ENCODE data around the gene SMYD2. TPM values are rescaled to one million over a fixed set of nuclear protein-coding genes. Genes with fewer than 3 reads are reported as not detected.

Gene SMYD2
- total RNA-seq, 1 experiment from 2014 or later = 6.4 TPM

DNA sequence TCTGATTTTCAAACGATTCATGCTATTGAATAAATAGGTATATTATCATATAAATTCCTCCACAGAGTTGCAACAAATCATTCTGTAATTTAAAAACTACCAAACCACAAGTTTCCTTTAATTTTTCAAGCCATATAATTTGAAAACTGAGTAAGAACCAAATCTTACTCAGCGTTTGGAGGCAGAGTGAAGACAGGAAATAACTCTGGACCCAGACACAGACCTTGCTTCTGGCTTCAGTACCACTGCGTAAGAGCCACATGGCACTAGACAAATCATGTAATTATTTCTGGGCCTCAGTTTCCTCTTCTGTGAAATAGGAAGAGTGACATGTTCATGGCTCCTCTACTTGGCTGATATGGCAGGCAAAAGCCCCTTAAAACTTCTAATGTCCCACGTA is 82.4 kb downstream of the SMYD2 start:
- no peak for TF ChIP-seq ELF4 (CRISPR knock-in tag; IDR thresholded peaks at IDR 0.05; ENCODE audit: low read depth)
- no peak for TF ChIP-seq ESRRA (CRISPR knock-in tag; IDR thresholded peaks at IDR 0.05; ENCODE audit: borderline replicate concordance)
- TF ChIP-seq TP53 (CRISPR knock-in tag; IDR thresholded peaks at IDR 0.05) = no peak
- TF ChIP-seq, protein P1, sequence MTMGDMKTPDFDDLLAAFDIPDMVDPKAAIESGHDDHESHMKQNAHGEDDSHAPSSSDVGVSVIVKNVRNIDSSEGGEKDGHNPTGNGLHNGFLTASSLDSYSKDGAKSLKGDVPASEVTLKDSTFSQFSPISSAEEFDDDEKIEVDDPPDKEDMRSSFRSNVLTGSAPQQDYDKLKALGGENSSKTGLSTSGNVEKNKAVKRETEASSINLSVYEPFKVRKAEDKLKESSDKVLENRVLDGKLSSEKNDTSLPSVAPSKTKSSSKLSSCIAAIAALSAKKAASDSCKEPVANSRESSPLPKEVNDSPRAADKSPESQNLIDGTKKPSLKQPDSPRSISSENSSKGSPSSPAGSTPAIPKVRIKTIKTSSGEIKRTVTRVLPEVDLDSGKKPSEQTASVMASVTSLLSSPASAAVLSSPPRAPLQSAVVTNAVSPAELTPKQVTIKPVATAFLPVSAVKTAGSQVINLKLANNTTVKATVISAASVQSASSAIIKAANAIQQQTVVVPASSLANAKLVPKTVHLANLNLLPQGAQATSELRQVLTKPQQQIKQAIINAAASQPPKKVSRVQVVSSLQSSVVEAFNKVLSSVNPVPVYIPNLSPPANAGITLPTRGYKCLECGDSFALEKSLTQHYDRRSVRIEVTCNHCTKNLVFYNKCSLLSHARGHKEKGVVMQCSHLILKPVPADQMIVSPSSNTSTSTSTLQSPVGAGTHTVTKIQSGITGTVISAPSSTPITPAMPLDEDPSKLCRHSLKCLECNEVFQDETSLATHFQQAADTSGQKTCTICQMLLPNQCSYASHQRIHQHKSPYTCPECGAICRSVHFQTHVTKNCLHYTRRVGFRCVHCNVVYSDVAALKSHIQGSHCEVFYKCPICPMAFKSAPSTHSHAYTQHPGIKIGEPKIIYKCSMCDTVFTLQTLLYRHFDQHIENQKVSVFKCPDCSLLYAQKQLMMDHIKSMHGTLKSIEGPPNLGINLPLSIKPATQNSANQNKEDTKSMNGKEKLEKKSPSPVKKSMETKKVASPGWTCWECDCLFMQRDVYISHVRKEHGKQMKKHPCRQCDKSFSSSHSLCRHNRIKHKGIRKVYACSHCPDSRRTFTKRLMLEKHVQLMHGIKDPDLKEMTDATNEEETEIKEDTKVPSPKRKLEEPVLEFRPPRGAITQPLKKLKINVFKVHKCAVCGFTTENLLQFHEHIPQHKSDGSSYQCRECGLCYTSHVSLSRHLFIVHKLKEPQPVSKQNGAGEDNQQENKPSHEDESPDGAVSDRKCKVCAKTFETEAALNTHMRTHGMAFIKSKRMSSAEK (CRISPR knock-in tag; IDR thresholded peaks at IDR 0.05; ENCODE audit: borderline replicate concordance) = no peak
- TF ChIP-seq ZNF671 (CRISPR knock-in tag; IDR thresholded peaks at IDR 0.05) = no peak
- no peak for TF ChIP-seq ZNF232 (CRISPR knock-in tag; IDR thresholded peaks at IDR 0.05)
- no peak for TF ChIP-seq SMAD4 (CRISPR knock-in tag; IDR thresholded peaks at IDR 0.05)
- TF ChIP-seq ATF1 (CRISPR knock-in tag; IDR thresholded peaks at IDR 0.05) = no peak
- no peak for TF ChIP-seq OVOL2 (CRISPR knock-in tag; IDR thresholded peaks at IDR 0.05; ENCODE audit: borderline replicate concordance)
- TF ChIP-seq, protein P2, sequence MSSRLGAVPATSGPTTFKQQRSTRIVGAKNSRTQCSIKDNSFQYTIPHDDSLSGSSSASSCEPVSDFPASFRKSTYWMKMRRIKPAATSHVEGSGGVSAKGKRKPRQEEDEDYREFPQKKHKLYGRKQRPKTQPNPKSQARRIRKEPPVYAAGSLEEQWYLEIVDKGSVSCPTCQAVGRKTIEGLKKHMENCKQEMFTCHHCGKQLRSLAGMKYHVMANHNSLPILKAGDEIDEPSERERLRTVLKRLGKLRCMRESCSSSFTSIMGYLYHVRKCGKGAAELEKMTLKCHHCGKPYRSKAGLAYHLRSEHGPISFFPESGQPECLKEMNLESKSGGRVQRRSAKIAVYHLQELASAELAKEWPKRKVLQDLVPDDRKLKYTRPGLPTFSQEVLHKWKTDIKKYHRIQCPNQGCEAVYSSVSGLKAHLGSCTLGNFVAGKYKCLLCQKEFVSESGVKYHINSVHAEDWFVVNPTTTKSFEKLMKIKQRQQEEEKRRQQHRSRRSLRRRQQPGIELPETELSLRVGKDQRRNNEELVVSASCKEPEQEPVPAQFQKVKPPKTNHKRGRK (CRISPR knock-in tag; IDR thresholded peaks at IDR 0.05; ENCODE audit: borderline replicate concordance) = no peak
- no peak for TF ChIP-seq ETV6 (CRISPR knock-in tag; IDR thresholded peaks at IDR 0.05)
- TF ChIP-seq MXD4 (CRISPR knock-in tag; IDR thresholded peaks at IDR 0.05; ENCODE audit: borderline replicate concordance) = no peak
- TF ChIP-seq, protein P3, sequence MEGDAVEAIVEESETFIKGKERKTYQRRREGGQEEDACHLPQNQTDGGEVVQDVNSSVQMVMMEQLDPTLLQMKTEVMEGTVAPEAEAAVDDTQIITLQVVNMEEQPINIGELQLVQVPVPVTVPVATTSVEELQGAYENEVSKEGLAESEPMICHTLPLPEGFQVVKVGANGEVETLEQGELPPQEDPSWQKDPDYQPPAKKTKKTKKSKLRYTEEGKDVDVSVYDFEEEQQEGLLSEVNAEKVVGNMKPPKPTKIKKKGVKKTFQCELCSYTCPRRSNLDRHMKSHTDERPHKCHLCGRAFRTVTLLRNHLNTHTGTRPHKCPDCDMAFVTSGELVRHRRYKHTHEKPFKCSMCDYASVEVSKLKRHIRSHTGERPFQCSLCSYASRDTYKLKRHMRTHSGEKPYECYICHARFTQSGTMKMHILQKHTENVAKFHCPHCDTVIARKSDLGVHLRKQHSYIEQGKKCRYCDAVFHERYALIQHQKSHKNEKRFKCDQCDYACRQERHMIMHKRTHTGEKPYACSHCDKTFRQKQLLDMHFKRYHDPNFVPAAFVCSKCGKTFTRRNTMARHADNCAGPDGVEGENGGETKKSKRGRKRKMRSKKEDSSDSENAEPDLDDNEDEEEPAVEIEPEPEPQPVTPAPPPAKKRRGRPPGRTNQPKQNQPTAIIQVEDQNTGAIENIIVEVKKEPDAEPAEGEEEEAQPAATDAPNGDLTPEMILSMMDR (IDR thresholded peaks at IDR 0.05) = no peak
- TF ChIP-seq, protein P4, sequence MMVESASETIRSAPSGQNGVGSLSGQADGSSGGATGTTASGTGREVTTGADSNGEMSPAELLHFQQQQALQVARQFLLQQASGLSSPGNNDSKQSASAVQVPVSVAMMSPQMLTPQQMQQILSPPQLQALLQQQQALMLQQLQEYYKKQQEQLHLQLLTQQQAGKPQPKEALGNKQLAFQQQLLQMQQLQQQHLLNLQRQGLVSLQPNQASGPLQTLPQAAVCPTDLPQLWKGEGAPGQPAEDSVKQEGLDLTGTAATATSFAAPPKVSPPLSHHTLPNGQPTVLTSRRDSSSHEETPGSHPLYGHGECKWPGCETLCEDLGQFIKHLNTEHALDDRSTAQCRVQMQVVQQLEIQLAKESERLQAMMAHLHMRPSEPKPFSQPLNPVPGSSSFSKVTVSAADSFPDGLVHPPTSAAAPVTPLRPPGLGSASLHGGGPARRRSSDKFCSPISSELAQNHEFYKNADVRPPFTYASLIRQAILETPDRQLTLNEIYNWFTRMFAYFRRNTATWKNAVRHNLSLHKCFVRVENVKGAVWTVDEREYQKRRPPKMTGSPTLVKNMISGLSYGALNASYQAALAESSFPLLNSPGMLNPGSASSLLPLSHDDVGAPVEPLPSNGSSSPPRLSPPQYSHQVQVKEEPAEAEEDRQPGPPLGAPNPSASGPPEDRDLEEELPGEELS (CRISPR knock-in tag; IDR thresholded peaks at IDR 0.05) = no peak
- TF ChIP-seq NFATC4 (CRISPR knock-in tag; IDR thresholded peaks at IDR 0.05) = no peak
- TF ChIP-seq ZNF423 (CRISPR knock-in tag; IDR thresholded peaks at IDR 0.05) = no peak
- TF ChIP-seq NR2C2 (CRISPR knock-in tag; IDR thresholded peaks at IDR 0.05) = no peak
- TF ChIP-seq, protein P5, sequence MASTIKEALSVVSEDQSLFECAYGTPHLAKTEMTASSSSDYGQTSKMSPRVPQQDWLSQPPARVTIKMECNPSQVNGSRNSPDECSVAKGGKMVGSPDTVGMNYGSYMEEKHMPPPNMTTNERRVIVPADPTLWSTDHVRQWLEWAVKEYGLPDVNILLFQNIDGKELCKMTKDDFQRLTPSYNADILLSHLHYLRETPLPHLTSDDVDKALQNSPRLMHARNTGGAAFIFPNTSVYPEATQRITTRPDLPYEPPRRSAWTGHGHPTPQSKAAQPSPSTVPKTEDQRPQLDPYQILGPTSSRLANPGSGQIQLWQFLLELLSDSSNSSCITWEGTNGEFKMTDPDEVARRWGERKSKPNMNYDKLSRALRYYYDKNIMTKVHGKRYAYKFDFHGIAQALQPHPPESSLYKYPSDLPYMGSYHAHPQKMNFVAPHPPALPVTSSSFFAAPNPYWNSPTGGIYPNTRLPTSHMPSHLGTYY (CRISPR knock-in tag; IDR thresholded peaks at IDR 0.05) = no peak
- TF ChIP-seq NR1H2 (CRISPR knock-in tag; IDR thresholded peaks at IDR 0.05) = no peak
- no peak for ATAC-seq
- H3K4me1 Mint-ChIP-seq = no peaks in the 10 kb centered on the region
- H3K27ac Mint-ChIP-seq = no peak overlapping the region
- peaks cover 50% of the 10 kb centered on the region for H3K36me3 Mint-ChIP-seq
- ChIA-PET CTCF (no interaction called here), POLR2A (no interaction called here)
- no peaks in the 10 kb centered on the region for H3K9me3 Mint-ChIP-seq
- H3K4me3 Mint-ChIP-seq = no peak overlapping the region
- no peak for DNase-seq (ENCODE audit: low spot score)
- no peaks in the 10 kb centered on the region for H3K27me3 Mint-ChIP-seq (ENCODE audit: low read depth)
